ENCODE measurements around the gene CDK6.

GRCh38 chr7:92781117-92781720, 55.2 kb downstream of the CDK6 start:
- TF ChIP-seq CTCF (IDR thresholded peaks at IDR 0.05; ENCODE audit: low read depth, low read length) (no peak), EZH2phosphoT487 (IDR thresholded peaks at IDR 0.05; ENCODE audit: low read depth) (no peak)

All from OCI-LY3 (cell line).